GM12878 (cell line): ENCODE measurements around the gene PARM1. TPM values are rescaled to one million over a fixed set of nuclear protein-coding genes. Genes with fewer than 3 reads are reported as not detected.

Experiments
- ATAC-seq: fragments of 200-7000 bp; cut with Tn5 transposase; 3 replicates; pipeline ENCODE4 v1.9.1; 2020; ENCODE audit warnings: mild to moderate bottlenecking, moderate library complexity
- BruUV-seq: library from RNA; stranded (reverse); fragments of 400-500 nt; replicated peaks from 2 replicates; lab custom pipeline; 2021; lab: Mats Ljungman, UMichigan
- CTCF ChIA-PET: fragments of 300-600 bp; sonication (Branson Sonifier 250); formaldehyde crosslinking; extraction: SDS; loops from one replicate; lab custom pipeline; 2021; ENCODE audit warnings: inconsistent platforms; lab: Yijun Ruan, JAX
- POLR2A ChIA-PET: fragments of 350-600 bp; formaldehyde crosslinking; extraction: SDS; loops from one replicate; lab custom pipeline; 2021; ENCODE audit warnings: inconsistent platforms; lab: Charles Lee
- RAD21 ChIA-PET: fragments of 300-600 bp; sonication (Branson Sonifier 250); formaldehyde crosslinking; loops from one replicate; lab custom pipeline; 2023; ENCODE audit warnings: antibody characterized with exemption; ENCODE audit not compliant: unreplicated experiment; lab: Charles Lee
- SMC1A ChIA-PET: fragments of 300-600 bp; sonication (Branson Sonifier 250); formaldehyde crosslinking; loops from one replicate; lab custom pipeline; 2023; ENCODE audit not compliant: unreplicated experiment, uncharacterized antibody; lab: Charles Lee
- DNase-seq: peaks from one replicate; pipeline ENCODE4 v3.0.0-alpha.2; 2011; ENCODE audit warnings: low read depth, low spot score
- FAIRE-seq: peaks from 3 replicates; lab custom pipeline; 2011; peaks lifted over from hg19 to GRCh38; lab: Jason Lieb, UNC
- H2AFZ ChIP-seq: 2 replicates; pipeline ENCODE4 v1.6.0; 2011; ENCODE audit warnings: low read depth, low read length, control low read depth; ENCODE audit not compliant: control insufficient read depth
- H3K27ac ChIP-seq: 2 replicates; pipeline ENCODE4 v1.5.1; 2011; ENCODE audit warnings: control low read depth; ENCODE audit not compliant: control insufficient read depth, insufficient read depth
- H3K27me3 ChIP-seq, 2 experiments: replicated peaks in 1 of 2; 2 replicates each; pipeline versions ENCODE4 v1.6.0 to v1.6.1; 2011; ENCODE audit warnings: low read length in 1 of 2; ENCODE audit not compliant: control insufficient read depth in 2 of 2, insufficient read depth in 2 of 2
- H3K36me3 ChIP-seq, 2 experiments: 2 replicates each; pipeline ENCODE4 v1.5.1; 2011; ENCODE audit warnings: low read length in 1 of 2; ENCODE audit not compliant: control insufficient read depth in 2 of 2, insufficient read depth in 2 of 2
- H3K4me1 ChIP-seq: 2 replicates; pipeline ENCODE4 v1.6.1; 2011; ENCODE audit warnings: mild to moderate bottlenecking, low read length, moderate library complexity, mixed read lengths; ENCODE audit not compliant: control insufficient read depth, insufficient read depth
- H3K4me2 ChIP-seq: 2 replicates; pipeline ENCODE4 v1.6.0; 2011; ENCODE audit warnings: control low read depth; ENCODE audit not compliant: control insufficient read depth, insufficient read depth
- H3K4me3 ChIP-seq: fragments of 200-600 bp; sonication (generic); 2 replicates; pipeline ENCODE4 v1.5.1; 2016
- H3K79me2 ChIP-seq: 2 replicates; pipeline ENCODE4 v1.6.0; 2011; ENCODE audit warnings: low read length; ENCODE audit not compliant: control insufficient read depth, insufficient read depth
- H3K9ac ChIP-seq: 2 replicates; pipeline ENCODE4 v1.8.0; 2011; ENCODE audit warnings: low read length, control low read depth, mixed read lengths; ENCODE audit not compliant: control insufficient read depth, insufficient read depth
- H3K9me3 ChIP-seq: replicated peaks from 3 replicates; pipeline ENCODE4 v1.5.1; 2011; ENCODE audit warnings: mild to moderate bottlenecking, low read length; ENCODE audit not compliant: control insufficient read depth, insufficient read depth
- H4K20me1 ChIP-seq: 2 replicates; pipeline ENCODE4 v1.6.0; 2011; ENCODE audit not compliant: control insufficient read depth, insufficient read depth
- CEBPB ChIP-seq, 2 experiments: fragments of 150-350 bp in 1 of 2; IDR thresholded peaks; 2 replicates each; pipeline ENCODE4 v1.6.1; 2012 to 2014; ENCODE audit warnings: low read depth in 2 of 2, low read length in 2 of 2, borderline replicate concordance in 1 of 2, inconsistent platforms in 1 of 2
- ELK1 ChIP-seq: IDR thresholded peaks from 2 replicates; pipeline ENCODE4 v1.6.1; 2012; ENCODE audit warnings: low read depth, low read length, improper control_type of control experiment
- JUNB ChIP-seq: IDR thresholded peaks from 2 replicates; pipeline ENCODE4 v1.6.1; 2016; ENCODE audit warnings: antibody characterized with exemption, mild to moderate bottlenecking
- NR2F1 ChIP-seq: fragments of 450-650 bp; conservative IDR thresholded peaks from 2 replicates; pipeline ENCODE4 v1.6.1; 2017; ENCODE audit warnings: mild to moderate bottlenecking
- SPI1 ChIP-seq: IDR thresholded peaks from 2 replicates; pipeline ENCODE4 v1.6.1; 2011; ENCODE audit warnings: low read depth, mild to moderate bottlenecking, low read length, moderate library complexity, borderline replicate concordance; ENCODE audit not compliant: insufficient read depth
- whole genome bisulfite sequencing: methylation state at CpG from one replicate; pipeline ENCODE4 v1.1.6; 2016; ENCODE audit warnings: low lambda C conversion rate; ENCODE audit not compliant: insufficient replicate concordance, insufficient coverage; ENCODE audit errors: missing lambda C conversion rate; 5-methylcytosine and 5-hydroxymethylcytosine counted together
- in situ Hi-C: fragments of 300-500 bp; cut with MboI; formaldehyde crosslinking; loops from 9 replicates; pipeline ENCODE4 v1.14.3; 2018; ENCODE audit warnings: mixed read lengths
- intact Hi-C: fragments of 100-400 bp; cut with micrococcal nuclease; formaldehyde crosslinking; loops from one replicate; pipeline ENCODE4 v1.14.2; 2022; ENCODE audit not compliant: unreplicated experiment
- polyA plus RNA-seq, 11 experiments: library from polyadenylated mRNA; depleted of rRNA in 4 of 11; unstranded in 6 of 11; stranded (reverse) in 5 of 11; fragments of >200 nt; fragmentation: Nextera tagmentation in 4 of 11; fragmentation: Illumina TruSeq in 1 of 11; extraction: Ambion mirVana in 4 of 11; extraction: Trizol in 1 of 11; gene quantifications; 1 replicate in 1 of 11; 2 replicates in 10 of 11; pipeline versions ENCODE4 v1.2.1 to v1.2.3, GENCODE V29; 2011 to 2016; ENCODE audit warnings: inconsistent platforms in 2 of 11, missing spikeins in 2 of 11, low read depth in 1 of 11
- total RNA-seq, 4 experiments: library from RNA; depleted of rRNA in 3 of 4; stranded (reverse); fragments of >200 nt in 3 of 4; fragmentation: Illumina TruSeq in 1 of 4; extraction: Trizol in 1 of 4; gene quantifications; 2 replicates each; pipeline versions ENCODE4 v1.2.1 to v1.2.3, GENCODE V29; 2013 to 2021

Gene PARM1
- total and polyA plus RNA-seq, 10 of the 15 experiments (the other 5 are each of a cell fraction or from before 2014, with no cell fraction given): 13.9 to 56.2 (median 41.3) TPM

DNA sequence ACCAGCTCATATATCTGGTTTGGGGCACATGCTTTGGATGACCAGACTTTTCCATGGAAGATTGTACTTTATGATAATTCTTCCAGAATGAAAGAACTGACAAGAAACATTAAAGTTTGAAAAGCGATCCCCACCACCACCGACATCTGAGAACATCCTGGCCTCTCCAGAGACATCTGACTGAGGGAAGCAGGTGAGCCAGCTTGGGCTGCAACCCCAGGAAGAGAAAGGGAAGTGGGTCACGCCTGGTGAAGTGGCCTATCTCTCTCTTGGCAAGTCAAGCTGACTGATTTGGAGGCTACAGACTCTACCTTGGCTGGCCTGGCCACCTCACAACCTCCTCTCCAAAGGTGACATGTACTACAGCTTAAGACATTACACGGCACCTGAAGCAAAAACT lies 20.7 kb downstream of the PARM1 start:
- ChIA-PET SMC1A (interaction anchor here (1.2 to 2.3 kb wide), 5 partner anchors 9 to 80 kb away, joined by 4 to 10 read pairs (median 6); partner anchors contain the start of gene PARM1), RAD21 (interaction anchor here (0.9 to 1.2 kb wide), 2 partner anchors 10 to 19 kb away, joined by 3 to 5 read pairs; no protein-coding TSS in a partner anchor), CTCF (interaction anchor here (0.7 to 2.1 kb wide), 3 partner anchors 8 to 80 kb away, joined by 3 to 10 read pairs (median 4); no protein-coding TSS in a partner anchor), POLR2A (interaction anchor here (1.1 kb wide), 1 partner anchor 11 kb away, joined by 3 read pairs; no protein-coding TSS in a partner anchor)
- Histone ChIP-seq H3K79me2 (no peaks in the 10 kb centered on the region), H2AFZ (no peak overlapping the region), H3K4me3 (no peak overlapping the region), H3K4me1 (no peaks in the 10 kb centered on the region), H4K20me1 (no peaks in the 10 kb centered on the region), H3K9me3 (peaks cover 2% of the 10 kb centered on the region; the same call in 1 of the 3 replicates), H3K9ac (no peak overlapping the region), H3K4me2 (no peak overlapping the region), H3K36me3 (no peaks in the 10 kb centered on the region), H3K27ac (no peak overlapping the region), H3K27me3 (no peaks in the 10 kb centered on the region)
- ATAC-seq (no peak), FAIRE-seq (no peak), DNase-seq (no peak)
- in situ Hi-C loops (no loop called here), intact Hi-C loops (no loop called here)
- BruUV-seq: no TSS peak
- TF ChIP-seq JUNB (no peak), ELK1 (no peak), NR2F1 (no peak)
- WGBS: 33% methylated on average over 4 of the region's 4 CpGs

GRCh38 chr4:74958881-74959280 lies 26.0 kb downstream of the PARM1 start:
- Histone ChIP-seq H3K4me3 (no peak overlapping the region), H3K79me2 (no peaks in the 10 kb centered on the region), H3K27me3 (no peaks in the 10 kb centered on the region), H2AFZ (no peak overlapping the region), H3K9ac (no peak overlapping the region), H3K36me3 (no peaks in the 10 kb centered on the region), H3K27ac (no peak overlapping the region), H3K4me2 (no peak overlapping the region), H3K9me3 (no peaks in the 10 kb centered on the region; the same call in none of the 3 replicates), H3K4me1 (no peaks in the 10 kb centered on the region), H4K20me1 (no peaks in the 10 kb centered on the region)
- DNase-seq (no peak), ATAC-seq (peak; percentile 76), FAIRE-seq (no peak)
- RAD21 ChIA-PET: no interaction called here
- BruUV-seq: no TSS peak
- intact Hi-C loops (no loop called here), in situ Hi-C loops (no loop called here)
- WGBS: 33% methylated on average over 2 of the region's 2 CpGs
- SMC1A ChIA-PET: interaction anchor here (0.6 to 1.3 kb wide), 3 partner anchors 11 to 41 kb away, joined by 3 to 4 read pairs (median 3); no protein-coding TSS in a partner anchor
- CTCF ChIA-PET: no interaction called here
- TF ChIP-seq CEBPB (IDR thresholded peaks at IDR 0.05; ENCODE audit: borderline replicate concordance in 1 of 2, low read depth in 2 of 2, low read length in 2 of 2) (no peak), SPI1 (peak; percentile 71)
- POLR2A ChIA-PET: no interaction called here
